Measurements from ENCODE around the gene AK1. TPM values are rescaled to one million over a fixed set of nuclear protein-coding genes. Genes with fewer than 3 reads are reported as not detected.
A peak's percentile ranks its signal among the peaks of the same experiment; 100 is the strongest.

Gene AK1
- total and polyA plus RNA-seq, 9 of the 15 experiments (the other 6 are each of a cell fraction or from before 2014, with no cell fraction given): 10.1 to 71.8 (median 39.0) TPM

GRCh38 chr9:127921557-127922120 lies 44.2 kb upstream of the AK1 start (continued):
- TF ChIP-seq ZNF165 (CRISPR knock-in tag; IDR thresholded peaks at IDR 0.05; ENCODE audit: borderline replicate concordance) (no peak), ZBTB17 (CRISPR knock-in tag; IDR thresholded peaks at IDR 0.05) (no peak), SMARCC2 (IDR thresholded peaks at IDR 0.05; ENCODE audit: low read depth) (no peak), CC2D1A (IDR thresholded peaks at IDR 0.05) (peak; percentile 50; the same call in 1 of the 2 replicates), SLC30A9 (CRISPR knock-in tag; IDR thresholded peaks at IDR 0.05) (no peak), SMAD2 (IDR thresholded peaks at IDR 0.05; ENCODE audit: low read depth, low read length) (no peak), IFI16 (CRISPR knock-in tag; IDR thresholded peaks at IDR 0.05) (no peak), BCOR (IDR thresholded peaks at IDR 0.05) (peak; percentile 14; the same call in 1 of the 2 replicates), FOXJ3 (CRISPR knock-in tag; IDR thresholded peaks at IDR 0.05) (no peak), ZNF431 (CRISPR knock-in tag; IDR thresholded peaks at IDR 0.05) (no peak), NCOA6 (IDR thresholded peaks at IDR 0.05) (no peak), CBFB (CRISPR knock-in tag; IDR thresholded peaks at IDR 0.05) (no peak), PCBP1 (IDR thresholded peaks at IDR 0.05; ENCODE audit: low read depth, low read length, poor library complexity, severe bottlenecking) (peak; percentile 73), SIRT6 (IDR thresholded peaks at IDR 0.05; ENCODE audit: low read depth, low read length) (no peak), HNRNPH1 (optimal IDR thresholded peaks at IDR 0.05; ENCODE audit: low read depth, low read length) (no peak), ZNF551 (CRISPR knock-in tag; IDR thresholded peaks at IDR 0.05) (no peak), STAT5A (IDR thresholded peaks at IDR 0.05; ENCODE audit: borderline replicate concordance, low read length) (no peak), RBM39 (optimal IDR thresholded peaks at IDR 0.05; ENCODE audit: low read depth, low read length) (no peak), CREB3 (tag; conservative IDR thresholded peaks at IDR 0.05; ENCODE audit: low read depth) (no peak), ZC3H4 (CRISPR knock-in tag; IDR thresholded peaks at IDR 0.05; ENCODE audit: borderline replicate concordance) (no peak), KDM2B (CRISPR knock-in tag; IDR thresholded peaks at IDR 0.05) (no peak), E2F8 (IDR thresholded peaks at IDR 0.05; ENCODE audit: low read depth, partially characterized antibody) (no peak), CREB1 (IDR thresholded peaks at IDR 0.05) (0 out of 2 replicates have a peak, but pooled peaks have one; percentile 34), CREB1 (CRISPR knock-in tag; IDR thresholded peaks at IDR 0.05) (peak; percentile 30; the same call in 1 of the 2 replicates)
- TF ChIP-seq, protein P1, sequence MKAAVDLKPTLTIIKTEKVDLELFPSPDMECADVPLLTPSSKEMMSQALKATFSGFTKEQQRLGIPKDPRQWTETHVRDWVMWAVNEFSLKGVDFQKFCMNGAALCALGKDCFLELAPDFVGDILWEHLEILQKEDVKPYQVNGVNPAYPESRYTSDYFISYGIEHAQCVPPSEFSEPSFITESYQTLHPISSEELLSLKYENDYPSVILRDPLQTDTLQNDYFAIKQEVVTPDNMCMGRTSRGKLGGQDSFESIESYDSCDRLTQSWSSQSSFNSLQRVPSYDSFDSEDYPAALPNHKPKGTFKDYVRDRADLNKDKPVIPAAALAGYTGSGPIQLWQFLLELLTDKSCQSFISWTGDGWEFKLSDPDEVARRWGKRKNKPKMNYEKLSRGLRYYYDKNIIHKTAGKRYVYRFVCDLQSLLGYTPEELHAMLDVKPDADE (conservative IDR thresholded peaks at IDR 0.05; ENCODE audit: control insufficient read depth, low read depth, low read length): no peak
